Measurements from ENCODE around the gene ALPP.
"Not testable (repeated sequence)": the region's sequence is repeated elsewhere in the genome, so short reads cannot be mapped to it uniquely, and the experiment has no call there.

Gene ALPP

GRCh38 chr2:232336241-232336736 is 42.3 kb upstream of the ALPP start:
- Mint-ChIP-seq H3K4me3 (no peak overlapping the region), H3K27me3 (no peaks in the 10 kb centered on the region), H3K27ac (ENCODE audit: low read depth) (no peak overlapping the region), H3K36me3 (ENCODE audit: insufficient read depth) (peaks cover 1% of the 10 kb centered on the region), H3K9me3 (no peaks in the 10 kb centered on the region), H3K4me1 (no peaks in the 10 kb centered on the region)
- ATAC-seq (replicated peaks; ENCODE audit: extremely low read depth, poor library complexity, severe bottlenecking) (no peak), DNase-seq (ENCODE audit: low spot score in 2 of 2) (no peak)

- peaks cover 1% of the 10 kb centered on the region for H3K36me3 Mint-ChIP-seq (ENCODE audit: insufficient read depth)
- H3K4me3 Mint-ChIP-seq = no peak overlapping the region
- no peaks in the 10 kb centered on the region for H3K9me3 Mint-ChIP-seq
- no peak overlapping the region for H3K27ac Mint-ChIP-seq (ENCODE audit: low read depth)
- ATAC-seq (replicated peaks; ENCODE audit: extremely low read depth, poor library complexity, severe bottlenecking) (no peak), DNase-seq (ENCODE audit: low spot score in 2 of 2) (no peak)
- H3K27me3 Mint-ChIP-seq = no peaks in the 10 kb centered on the region
- H3K4me1 Mint-ChIP-seq = no peaks in the 10 kb centered on the region
Observed at GRCh38 chr2:232336981-232337720, 41.4 kb upstream of the ALPP start.

GRCh38 chr2:232338094-232338758 is 40.3 kb upstream of the ALPP start:
- not testable (repeated sequence) for H3K9me3 Mint-ChIP-seq; H3K27me3 Mint-ChIP-seq; DNase-seq (ENCODE audit: low spot score in 2 of 2); H3K4me3 Mint-ChIP-seq; H3K27ac Mint-ChIP-seq (ENCODE audit: low read depth); ATAC-seq (replicated peaks; ENCODE audit: extremely low read depth, poor library complexity, severe bottlenecking); H3K4me1 Mint-ChIP-seq; H3K36me3 Mint-ChIP-seq (ENCODE audit: insufficient read depth)

GRCh38 chr2:232338759-232339106 is 39.8 kb upstream of the ALPP start:
- ATAC-seq (replicated peaks; ENCODE audit: extremely low read depth, poor library complexity, severe bottlenecking) (no peak), DNase-seq (ENCODE audit: low spot score in 2 of 2) (no peak)
- Mint-ChIP-seq H3K27me3 (no peaks in the 10 kb centered on the region), H3K27ac (ENCODE audit: low read depth) (peak overlapping the region; percentile 82), H3K9me3 (no peaks in the 10 kb centered on the region), H3K4me1 (peaks cover 6% of the 10 kb centered on the region), H3K4me3 (no peak overlapping the region), H3K36me3 (ENCODE audit: insufficient read depth) (peaks cover 1% of the 10 kb centered on the region)

GRCh38 chr2:232339121-232340081 is 39.1 kb upstream of the ALPP start:
- Mint-ChIP-seq H3K4me3 (no peak overlapping the region), H3K27ac (ENCODE audit: low read depth) (peak overlapping the region; percentile 82), H3K9me3 (no peaks in the 10 kb centered on the region), H3K4me1 (peaks cover 6% of the 10 kb centered on the region), H3K36me3 (ENCODE audit: insufficient read depth) (peaks cover 1% of the 10 kb centered on the region), H3K27me3 (no peaks in the 10 kb centered on the region)
- no peak for DNase-seq (ENCODE audit: low spot score in 2 of 2)
- ATAC-seq (replicated peaks; ENCODE audit: extremely low read depth, poor library complexity, severe bottlenecking) = no peak

- peaks cover 1% of the 10 kb centered on the region for H3K36me3 Mint-ChIP-seq (ENCODE audit: insufficient read depth)
- peaks cover 6% of the 10 kb centered on the region for H3K4me1 Mint-ChIP-seq
- H3K27me3 Mint-ChIP-seq = no peaks in the 10 kb centered on the region
- H3K4me3 Mint-ChIP-seq = no peak overlapping the region
- DNase-seq (ENCODE audit: low spot score in 2 of 2) = no peak
- no peak for ATAC-seq (replicated peaks; ENCODE audit: extremely low read depth, poor library complexity, severe bottlenecking)
- no peak overlapping the region for H3K27ac Mint-ChIP-seq (ENCODE audit: low read depth)
- H3K9me3 Mint-ChIP-seq = no peaks in the 10 kb centered on the region
Observed at GRCh38 chr2:232340171-232340935, 38.2 kb upstream of the ALPP start.

GRCh38 chr2:232341061-232341738 is 37.4 kb upstream of the ALPP start:
- peaks cover 1% of the 10 kb centered on the region for H3K36me3 Mint-ChIP-seq (ENCODE audit: insufficient read depth)
- H3K4me1 Mint-ChIP-seq = peaks cover 6% of the 10 kb centered on the region
- H3K27me3 Mint-ChIP-seq = no peaks in the 10 kb centered on the region
- no peak overlapping the region for H3K27ac Mint-ChIP-seq (ENCODE audit: low read depth)
- DNase-seq (ENCODE audit: low spot score in 2 of 2) = no peak
- no peak for ATAC-seq (replicated peaks; ENCODE audit: extremely low read depth, poor library complexity, severe bottlenecking)
- H3K9me3 Mint-ChIP-seq = no peaks in the 10 kb centered on the region
- no peak overlapping the region for H3K4me3 Mint-ChIP-seq

- H3K4me1 Mint-ChIP-seq = peaks cover 6% of the 10 kb centered on the region
- H3K27ac Mint-ChIP-seq (ENCODE audit: low read depth) = no peak overlapping the region
- H3K9me3 Mint-ChIP-seq = no peaks in the 10 kb centered on the region
- ATAC-seq (replicated peaks; ENCODE audit: extremely low read depth, poor library complexity, severe bottlenecking) = no peak
- no peaks in the 10 kb centered on the region for H3K27me3 Mint-ChIP-seq
- H3K4me3 Mint-ChIP-seq = no peak overlapping the region
- DNase-seq (ENCODE audit: low spot score in 2 of 2) = no peak
- H3K36me3 Mint-ChIP-seq (ENCODE audit: insufficient read depth) = peaks cover 1% of the 10 kb centered on the region
Observed at GRCh38 chr2:232341739-232342126, 36.8 kb upstream of the ALPP start.

GRCh38 chr2:232342635-232343565 is 35.7 kb upstream of the ALPP start:
- no peak for DNase-seq (ENCODE audit: low spot score in 2 of 2)

GRCh38 chr2:232343821-232344220 is 34.7 kb upstream of the ALPP start:
- Mint-ChIP-seq H3K27ac (ENCODE audit: low read depth) (no peak overlapping the region), H3K4me3 (no peak overlapping the region), H3K4me1 (peaks cover 6% of the 10 kb centered on the region), H3K36me3 (ENCODE audit: insufficient read depth) (no peaks in the 10 kb centered on the region), H3K9me3 (no peaks in the 10 kb centered on the region), H3K27me3 (no peaks in the 10 kb centered on the region)
- DNase-seq (ENCODE audit: low spot score in 2 of 2) = no peak
- no peak for ATAC-seq (replicated peaks; ENCODE audit: extremely low read depth, poor library complexity, severe bottlenecking)

More at GRCh38 chr2:232342635-232343565, 35.7 kb upstream of the ALPP start:
- no peak for ATAC-seq (replicated peaks; ENCODE audit: extremely low read depth, poor library complexity, severe bottlenecking)
- no peaks in the 10 kb centered on the region for H3K27me3 Mint-ChIP-seq
- H3K36me3 Mint-ChIP-seq (ENCODE audit: insufficient read depth) = peaks cover 1% of the 10 kb centered on the region
- H3K27ac Mint-ChIP-seq (ENCODE audit: low read depth) = no peak overlapping the region
- no peaks in the 10 kb centered on the region for H3K9me3 Mint-ChIP-seq
- no peak overlapping the region for H3K4me3 Mint-ChIP-seq
- H3K4me1 Mint-ChIP-seq = peaks cover 6% of the 10 kb centered on the region

- DNase-seq (ENCODE audit: low spot score in 2 of 2) (no peak), ATAC-seq (replicated peaks; ENCODE audit: extremely low read depth, poor library complexity, severe bottlenecking) (no peak)
- Mint-ChIP-seq H3K27me3 (no peaks in the 10 kb centered on the region), H3K4me1 (peaks cover 6% of the 10 kb centered on the region), H3K4me3 (no peak overlapping the region), H3K36me3 (ENCODE audit: insufficient read depth) (no peaks in the 10 kb centered on the region), H3K9me3 (no peaks in the 10 kb centered on the region), H3K27ac (ENCODE audit: low read depth) (no peak overlapping the region)
Observed at GRCh38 chr2:232345251-232345650, 33.3 kb upstream of the ALPP start.

Data from central memory CD8-positive, alpha-beta T cell (primary cell).